GM20000 (cell line): ENCODE results near the gene SCYGR1.
"Not testable (repeated sequence)": the region's sequence is repeated elsewhere in the genome, so short reads cannot be mapped to it uniquely, and the experiment has no call there.

ENCODE experiments used
- DNase-seq: peaks from one replicate; pipeline ENCODE4 v3.0.0; 2012; ENCODE audit warnings: low spot score
- CTCF ChIP-seq: IDR thresholded peaks from 2 replicates; pipeline ENCODE4 v1.5.1; 2012; ENCODE audit warnings: mild to moderate bottlenecking, control low read depth; ENCODE audit errors: extremely low read depth, missing control alignments

SCYGR1 gene

GRCh38 chr2:227388537-227389011 is 825 bp upstream of the SCYGR1 start:
- TF ChIP-seq CTCF = no peak
- no peak for DNase-seq

- TF ChIP-seq CTCF = no peak
- no peak for DNase-seq
These were observed 1.1 kb downstream of the SCYGR1 start for GRCh38 chr2:227386630-227387029.

- DNase-seq = no peak
- no peak for TF ChIP-seq CTCF
These were observed 4.1 kb downstream of the SCYGR1 start for GRCh38 chr2:227383686-227384085.

- not testable (repeated sequence) for DNase-seq
These were observed 5.4 kb downstream of the SCYGR1 start for GRCh38 chr2:227382241-227382835.

- no peak for TF ChIP-seq CTCF
- no peak for DNase-seq
These were observed 8.7 kb downstream of the SCYGR1 start, which contains the start of gene TM4SF20 for GRCh38 chr2:227379095-227379494. Gene TM4SF20, minus strand, starts transcription at chr2:227379306. Its CDS starts 38 bp downstream, at chr2:227379268.

- TF ChIP-seq CTCF = no peak
- no peak for DNase-seq
These were observed 9.4 kb downstream of the SCYGR1 start for GRCh38 chr2:227378371-227378782.

- no peak for TF ChIP-seq CTCF
- no peak for DNase-seq
These were observed 10.0 kb downstream of the SCYGR1 start for GRCh38 chr2:227377467-227378351.
